HEK293 (cell line): ENCODE measurements around the gene SLC38A1.

Experiments
- BCL6B ChIP-seq: fragments of 450-650 bp; formaldehyde crosslinking; IDR thresholded peaks from 2 replicates; pipeline ENCODE4 v1.5.1; 2017; ENCODE audit warnings: missing biosample characterization, missing genetic modification characterization
- ZNF621 ChIP-seq: fragments of 450-650 bp; formaldehyde crosslinking; IDR thresholded peaks from 2 replicates; pipeline ENCODE4 v1.5.1; 2017; ENCODE audit warnings: missing biosample characterization, missing genetic modification characterization

GRCh38 chr12:46246021-46246700 lies 22.7 kb downstream of the SLC38A1 start:
- TF ChIP-seq BCL6B (tag by site-specific recombination) (no peak), ZNF621 (tag by site-specific recombination) (no peak)
